Stimulated activated CD8-positive, alpha-beta memory T cell treated with anti-CD3 and anti-CD28 coated beads, Interleukin-15, amount 100 ng/mL, for 24 hours (primary cell): ENCODE results near the gene PDE8B.

Experiments
- DNase-seq: peaks from one replicate; pipeline ENCODE4 v3.0.0-alpha.2; 2020; ENCODE audit warnings: low read depth

The PDE8B gene

GRCh38 chr5:77398458-77398857 lies 188.0 kb downstream of the PDE8B start:
- DNase-seq: no peak

DNA sequence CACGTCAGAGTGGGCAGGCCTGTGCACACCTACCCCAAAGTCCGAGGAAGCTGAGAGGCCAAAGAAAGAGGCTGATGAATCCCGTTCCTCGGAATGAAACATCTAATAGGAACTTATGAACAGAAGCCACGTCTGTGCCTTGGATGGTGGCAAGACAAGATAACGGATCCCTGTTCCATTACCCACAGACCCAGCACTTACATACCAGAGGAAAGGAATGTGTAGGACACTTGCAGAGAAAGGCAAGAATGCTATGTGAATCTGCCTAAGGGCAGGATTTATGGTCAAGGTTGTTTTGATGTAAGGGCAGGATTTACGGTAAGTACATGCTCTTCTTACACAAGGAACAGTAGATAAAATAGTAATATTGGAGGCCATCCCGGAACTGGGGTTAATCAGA lies 188.4 kb downstream of the PDE8B start:
- DNase-seq: no peak

DNA sequence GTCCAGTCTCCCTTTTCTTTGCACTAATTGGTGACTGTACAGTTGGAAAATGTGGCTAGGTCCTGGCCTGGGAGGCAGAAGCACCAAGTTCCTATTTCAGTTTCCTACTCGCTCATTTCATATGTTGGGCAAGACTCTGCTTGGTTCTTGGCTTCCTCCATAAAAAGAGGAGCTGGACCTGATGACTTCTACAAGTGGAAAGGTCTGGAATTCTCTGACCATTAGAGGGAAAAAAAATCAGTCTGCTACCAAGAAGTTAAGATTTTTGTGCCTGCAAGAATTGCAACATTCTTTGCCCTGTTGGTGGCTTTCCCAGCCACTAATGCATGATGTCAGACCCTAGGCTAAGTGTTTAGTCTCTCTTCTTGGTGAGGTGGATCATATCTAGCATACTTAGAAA lies 190.2 kb downstream of the PDE8B start:
- DNase-seq: no peak

GRCh38 chr5:77402796-77403195 lies 192.3 kb downstream of the PDE8B start:
- DNase-seq: no peak

DNA sequence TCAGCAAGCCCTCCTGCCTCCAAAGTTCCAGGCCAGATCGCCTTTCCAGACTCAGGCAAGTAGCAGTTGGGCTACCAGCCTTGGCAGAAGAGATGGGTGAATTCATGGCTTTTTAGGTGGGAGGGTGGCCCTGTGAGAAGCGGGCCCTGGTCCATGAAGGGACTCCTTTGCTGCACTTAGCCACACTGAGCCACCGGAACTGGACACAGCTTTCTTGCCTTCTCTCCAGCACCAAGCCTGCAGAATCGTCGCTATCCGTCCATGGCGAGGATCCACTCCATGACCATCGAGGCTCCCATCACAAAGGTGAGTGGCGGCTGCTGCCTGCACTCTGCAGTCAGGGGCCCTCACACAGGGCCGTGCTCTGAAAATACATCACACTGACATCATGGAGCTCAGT lies 196.7 kb downstream of the PDE8B start:
- no peak for DNase-seq

GRCh38 chr5:77409870-77410621 lies 199.6 kb downstream of the PDE8B start:
- no peak for DNase-seq

DNA sequence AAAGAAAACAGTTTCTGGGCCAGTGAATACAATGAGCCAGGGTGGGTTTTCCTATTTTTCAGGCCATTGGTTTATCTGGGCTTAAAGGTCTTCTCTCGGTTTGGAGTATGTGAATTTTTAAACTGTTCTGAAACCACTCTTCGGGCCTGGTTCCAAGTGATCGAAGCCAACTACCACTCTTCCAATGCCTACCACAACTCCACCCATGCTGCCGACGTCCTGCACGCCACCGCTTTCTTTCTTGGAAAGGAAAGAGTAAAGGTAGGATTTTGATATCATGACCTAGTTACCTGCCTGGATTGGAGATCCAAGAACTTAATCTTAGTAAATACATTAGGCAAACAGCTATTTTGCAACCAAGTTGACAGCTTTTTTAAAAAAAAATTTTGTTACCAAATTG lies 202.6 kb downstream of the PDE8B start:
- DNase-seq: no peak

DNA sequence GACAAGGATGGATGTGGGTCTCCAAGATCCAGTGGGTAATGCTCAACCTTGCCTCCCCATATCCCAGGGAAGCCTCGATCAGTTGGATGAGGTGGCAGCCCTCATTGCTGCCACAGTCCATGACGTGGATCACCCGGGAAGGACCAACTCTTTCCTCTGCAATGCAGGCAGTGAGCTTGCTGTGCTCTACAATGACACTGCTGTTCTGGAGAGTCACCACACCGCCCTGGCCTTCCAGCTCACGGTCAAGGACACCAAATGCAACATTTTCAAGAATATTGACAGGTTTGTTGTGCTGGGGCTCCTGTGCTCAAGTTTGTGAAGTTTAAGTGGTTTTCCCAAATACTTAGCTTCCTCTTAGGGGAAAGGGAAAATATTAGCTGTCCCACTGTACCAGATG lies 207.7 kb downstream of the PDE8B start:
- DNase-seq: no peak

DNA sequence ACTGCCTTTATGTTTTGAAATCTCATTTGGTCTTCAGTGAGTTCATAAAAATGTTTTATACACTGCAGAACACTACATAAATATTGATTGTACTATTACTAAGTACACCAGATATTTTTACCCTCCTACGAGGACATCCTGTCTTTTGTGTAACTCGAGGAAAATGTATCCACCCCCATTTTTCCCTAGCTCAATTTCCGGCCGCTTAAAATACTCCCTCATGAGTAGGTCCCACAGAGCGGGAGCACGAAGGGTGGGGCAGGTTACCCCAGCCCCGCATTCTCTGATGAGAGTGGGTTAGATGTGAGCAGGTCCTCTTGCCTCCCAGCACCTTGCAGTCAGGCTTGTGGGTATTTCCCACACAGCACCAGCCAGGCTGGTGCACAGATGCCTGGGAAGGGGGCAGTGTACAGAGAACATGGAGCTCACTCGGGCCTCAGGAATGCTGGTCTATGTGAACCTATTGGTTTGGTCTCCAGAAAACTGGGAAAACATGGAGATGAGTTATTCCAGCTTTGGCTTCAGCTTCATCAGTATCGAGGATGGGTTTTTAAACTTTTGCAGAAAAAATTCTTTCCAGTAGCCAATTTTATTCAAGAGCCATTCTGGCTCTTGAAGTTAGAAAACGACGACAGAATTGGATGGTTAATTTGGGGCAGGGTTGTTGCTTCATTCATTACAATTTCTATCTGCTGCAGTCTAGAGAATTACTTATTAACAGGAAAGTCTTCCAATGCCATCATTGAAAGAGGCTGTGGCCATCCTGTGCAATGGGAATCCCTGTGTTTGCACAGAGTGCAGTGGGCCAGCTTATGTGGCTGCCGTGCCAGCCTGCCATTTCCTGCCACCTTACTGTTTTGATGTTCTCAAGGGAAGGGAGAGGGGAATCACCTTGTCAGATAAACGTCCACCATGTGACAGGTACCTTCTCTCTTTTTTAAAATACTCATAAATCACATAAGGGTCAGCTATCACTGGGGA lies 208.4 kb downstream of the PDE8B start:
- DNase-seq: no peak

DNA sequence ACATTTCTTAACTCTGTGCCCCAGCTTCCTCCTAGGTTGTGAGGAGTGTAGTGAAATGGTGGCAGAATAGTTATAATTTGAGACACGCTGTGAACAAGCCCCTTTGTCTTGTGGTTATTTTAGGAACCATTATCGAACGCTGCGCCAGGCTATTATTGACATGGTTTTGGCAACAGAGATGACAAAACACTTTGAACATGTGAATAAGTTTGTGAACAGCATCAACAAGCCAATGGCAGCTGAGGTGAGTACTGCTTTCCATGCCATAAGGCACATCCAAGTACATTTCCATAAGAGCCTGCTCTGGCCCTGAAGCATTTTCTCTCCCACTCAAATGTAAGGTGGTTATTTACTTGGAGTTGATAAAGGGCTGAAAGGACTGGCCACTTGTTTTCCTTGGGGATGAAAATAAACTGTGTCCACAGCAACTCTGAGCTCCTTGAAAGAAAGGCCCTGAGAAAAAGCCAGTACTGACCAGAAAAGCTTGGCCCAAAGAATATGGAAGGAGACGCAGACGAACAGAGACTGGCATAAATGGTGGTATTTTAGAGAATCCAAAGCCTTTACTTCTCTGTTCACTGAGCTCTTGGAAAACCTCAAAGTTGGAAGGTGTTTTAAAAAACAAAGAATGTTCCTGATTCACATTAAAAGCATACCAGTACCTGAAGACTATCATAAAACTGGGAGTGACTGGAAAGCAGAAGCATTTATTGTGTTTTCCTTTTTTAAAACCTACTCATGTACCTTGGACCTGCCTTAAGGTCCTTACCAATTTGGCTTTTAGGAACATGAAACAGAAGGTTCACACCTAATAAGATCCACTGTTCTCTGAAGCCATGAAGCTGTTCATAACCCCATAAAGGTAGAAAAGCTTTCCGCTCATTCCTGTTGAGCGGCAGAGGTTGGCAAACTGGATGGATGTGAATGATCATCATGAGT lies 209.4 kb downstream of the PDE8B start:
- DNase-seq: no peak

DNA sequence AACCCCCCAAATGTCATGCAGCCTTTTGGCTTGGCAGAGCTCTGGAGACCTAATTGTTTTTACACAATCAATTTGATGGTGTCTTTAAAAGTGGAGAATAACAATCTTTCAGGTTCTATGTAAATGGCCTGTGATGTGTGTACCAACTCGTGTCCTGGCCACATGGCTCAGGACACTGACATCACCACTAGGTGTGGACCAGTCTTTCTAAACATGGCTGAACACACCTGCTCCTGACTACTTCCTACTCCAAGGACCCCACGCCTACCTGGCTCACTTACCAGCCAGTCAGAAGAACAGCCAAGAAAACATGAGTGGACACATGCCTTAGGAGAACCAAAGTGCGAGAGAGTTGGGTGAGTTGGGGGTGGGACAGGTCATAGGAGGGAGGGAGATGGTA lies 210.5 kb downstream of the PDE8B start:
- DNase-seq: no peak

DNA sequence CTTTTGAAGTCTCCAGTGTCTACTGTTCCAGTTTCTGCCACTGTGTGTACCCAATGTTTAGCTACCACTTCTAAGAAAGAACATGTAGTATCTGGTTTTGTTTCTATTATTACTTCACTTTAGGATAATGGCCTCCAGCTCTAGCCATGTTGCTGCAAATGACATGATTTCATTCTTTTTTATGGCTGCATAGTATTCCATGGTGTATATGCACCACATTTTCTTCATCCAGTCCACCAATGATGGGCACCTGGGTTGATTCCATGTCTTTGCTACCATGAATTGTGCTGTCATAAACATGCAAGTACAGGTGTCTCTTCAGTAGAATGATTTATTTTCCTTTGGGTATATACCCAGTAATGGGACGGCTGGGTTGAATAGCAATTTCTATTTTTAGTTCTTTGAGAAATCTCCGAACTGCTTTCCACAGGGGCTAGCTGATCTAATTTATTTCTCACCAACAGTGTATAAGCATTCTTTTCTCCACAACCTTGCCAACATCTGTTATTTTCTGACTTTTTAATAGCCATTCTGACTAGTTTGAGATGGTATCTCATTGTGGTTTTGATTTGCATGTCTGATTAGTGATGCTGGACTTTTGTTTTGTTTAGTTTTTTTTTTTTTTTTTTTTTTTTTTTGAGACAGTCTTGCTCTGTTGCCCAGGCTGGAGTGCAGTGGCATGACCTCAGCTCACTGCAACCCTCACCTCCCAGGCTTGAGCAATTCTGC lies 212.7 kb downstream of the PDE8B start:
- no peak for DNase-seq

- no peak for DNase-seq
Measured at GRCh38 chr5:77424921-77425320, 214.4 kb downstream of the PDE8B start.

- DNase-seq: no peak
Measured at GRCh38 chr5:77425420-77425819, 214.9 kb downstream of the PDE8B start.

GRCh38 chr5:77425998-77426659 lies 215.6 kb downstream of the PDE8B start:
- DNase-seq: no peak

GRCh38 chr5:77426670-77427069 lies 216.2 kb downstream of the PDE8B start:
- no peak for DNase-seq

GRCh38 chr5:77427998-77428397 lies 217.5 kb downstream of the PDE8B start:
- DNase-seq: no peak

DNA sequence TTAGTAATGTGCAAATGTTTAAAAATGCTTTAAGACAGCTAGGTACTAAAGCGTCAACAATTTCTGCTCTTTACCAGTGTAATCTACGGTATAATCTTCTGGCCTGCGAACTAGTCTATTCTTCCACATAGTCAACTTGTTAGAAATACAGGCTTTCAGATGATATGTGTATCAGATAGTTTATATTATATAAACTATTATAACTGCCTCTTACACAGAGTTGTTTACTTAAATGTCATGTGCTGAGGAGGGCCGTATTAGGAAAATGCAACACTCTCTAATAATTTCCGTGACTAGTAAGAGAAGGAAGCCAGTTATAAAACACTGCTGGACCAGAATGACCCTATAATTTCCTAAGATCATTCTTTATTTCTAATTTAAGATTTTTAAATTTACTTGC lies 218.0 kb downstream of the PDE8B start:
- DNase-seq: no peak

- DNase-seq: no peak
Measured at GRCh38 chr5:77430726-77431125, 220.2 kb downstream of the PDE8B start.

DNA sequence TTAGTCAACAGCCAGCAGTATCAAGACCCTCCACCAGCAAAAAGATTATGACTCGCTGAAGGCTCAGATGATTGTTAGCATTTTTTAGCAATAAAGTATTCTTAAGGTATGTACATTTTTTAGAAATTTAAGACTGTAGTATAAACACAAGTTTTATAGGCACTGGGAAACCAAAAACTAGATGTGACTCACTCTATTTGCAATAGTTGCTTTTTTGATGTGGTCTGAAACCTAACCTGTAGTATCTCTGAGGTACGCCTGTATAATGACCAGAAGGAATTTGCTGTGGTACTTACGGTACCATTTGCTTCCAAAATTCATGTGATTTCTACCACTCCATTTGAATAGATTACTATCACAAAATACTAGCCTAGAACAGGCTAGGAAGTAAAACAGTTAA lies 220.8 kb downstream of the PDE8B start:
- no peak for DNase-seq

DNA sequence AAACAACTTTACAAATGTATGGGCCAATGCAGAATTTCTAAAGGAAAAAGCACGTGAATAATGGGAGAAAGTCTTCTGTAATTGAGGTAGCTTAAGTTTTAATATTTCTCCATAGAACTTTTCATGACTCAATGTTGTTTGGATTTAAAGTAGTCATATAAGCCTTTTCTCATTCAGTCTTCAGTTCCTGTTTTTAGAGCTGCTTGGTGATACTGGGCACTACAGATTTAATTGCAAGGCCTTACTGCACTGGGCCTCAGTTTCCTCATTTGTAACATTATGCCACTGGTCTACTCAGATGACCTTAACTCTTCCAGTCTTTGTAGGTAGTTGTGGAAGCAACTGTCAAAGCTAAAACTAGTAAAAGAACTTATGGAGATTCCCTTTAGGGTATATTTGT lies 221.2 kb downstream of the PDE8B start:
- DNase-seq: no peak
